Muscle layer of colon (tissue), 2 donors: ENCODE data around the gene COX8A.
A peak's percentile ranks its signal among the peaks of the same experiment; 100 is the strongest.
"Not testable (repeated sequence)": the region's sequence is repeated elsewhere in the genome, so short reads cannot be mapped to it uniquely, and the experiment has no call there.

Experiments
- H3K27ac ChIP-seq: one replicate; pipeline ENCODE4 v1.7.0; 2013; ENCODE audit warnings: low read depth, mild to moderate bottlenecking, low read length, moderate library complexity
- H3K27me3 ChIP-seq, 2 donors: one replicate each; pipeline ENCODE4 v1.7.0; 2013; ENCODE audit warnings: low read length in 2 of 2, mild to moderate bottlenecking in 2 of 2; ENCODE audit not compliant: insufficient read depth in 2 of 2, control insufficient read depth in 1 of 2
- H3K36me3 ChIP-seq: one replicate; pipeline ENCODE4 v1.7.0; 2013; ENCODE audit warnings: mild to moderate bottlenecking, low read length; ENCODE audit not compliant: insufficient read depth
- H3K4me1 ChIP-seq: one replicate; pipeline ENCODE4 v1.7.0; 2013; ENCODE audit warnings: mild to moderate bottlenecking, low read length; ENCODE audit not compliant: insufficient read depth
- H3K4me3 ChIP-seq, 2 donors: one replicate each; pipeline ENCODE4 v1.7.0; 2013; ENCODE audit warnings: low read length in 2 of 2, low read depth in 1 of 2, mild to moderate bottlenecking in 1 of 2, moderate library complexity in 1 of 2
- H3K9ac ChIP-seq: one replicate; pipeline ENCODE4 v1.7.0; 2013; ENCODE audit warnings: low read length
- H3K9me3 ChIP-seq: one replicate; pipeline ENCODE4 v1.7.0; 2013; ENCODE audit warnings: mild to moderate bottlenecking, low read length
- donor health status: abdominal sarcoma.
- donor health status: Adenocarcinoma of cecum.

The COX8A gene

GRCh38 chr11:63973912-63974258 lies 535 bp upstream of the COX8A start:
- not testable (repeated sequence) for H3K9me3 ChIP-seq, H3K4me3 ChIP-seq, H3K27me3 ChIP-seq, H3K9ac ChIP-seq, H3K27ac ChIP-seq
- H3K4me1 ChIP-seq: peaks cover 23% of the 10 kb centered on the region
- peaks cover 13% of the 10 kb centered on the region for H3K36me3 ChIP-seq

GRCh38 chr11:63978551-63979239 lies 4.3 kb downstream of the COX8A start:
- peaks cover 24% of the 10 kb centered on the region for H3K4me1 ChIP-seq
- H3K4me3 ChIP-seq: no peak overlapping the region
- H3K9me3 ChIP-seq: no peaks in the 10 kb centered on the region
- peaks cover 15% of the 10 kb centered on the region for H3K36me3 ChIP-seq
- no peak overlapping the region for H3K27ac ChIP-seq
- H3K9ac ChIP-seq: no peak overlapping the region
- H3K27me3 ChIP-seq: no peaks in the 10 kb centered on the region

- Histone ChIP-seq H3K27ac (no peak overlapping the region), H3K36me3 (peaks cover 15% of the 10 kb centered on the region), H3K9ac (no peak overlapping the region), H3K4me3 (no peak overlapping the region), H3K9me3 (no peaks in the 10 kb centered on the region), H3K27me3 (no peaks in the 10 kb centered on the region), H3K4me1 (peaks cover 24% of the 10 kb centered on the region)
Measured at GRCh38 chr11:63979426-63979825, 5.0 kb downstream of the COX8A start.

- H3K27me3 ChIP-seq: no peaks in the 10 kb centered on the region
Measured at GRCh38 chr11:63985812-63986155, 11.4 kb downstream of the COX8A start.

GRCh38 chr11:63986156-63986931 lies 11.9 kb downstream of the COX8A start, which contains the start of gene OTUB1:
TSS of gene OTUB1 (plus strand) at chr11:63986438. CDS start at chr11:63986457, 19 bp downstream.
- Histone ChIP-seq H3K9me3 (no peaks in the 10 kb centered on the region), H3K4me3 (peak within 1 kb of the TSS; percentile 95 to 99), H3K36me3 (peaks cover 13% of the 10 kb centered on the region), H3K9ac (peak within 1 kb of the TSS; percentile 65), H3K27ac (peak within 1 kb of the TSS; percentile 62), H3K27me3 (no peaks in the 10 kb centered on the region), H3K4me1 (peaks cover 16% of the 10 kb centered on the region)

More at GRCh38 chr11:63985812-63986155, 11.4 kb downstream of the COX8A start:
- no peaks in the 10 kb centered on the region for H3K9me3 ChIP-seq
- H3K36me3 ChIP-seq: peaks cover 8% of the 10 kb centered on the region
- peaks cover 16% of the 10 kb centered on the region for H3K4me1 ChIP-seq
- H3K27ac ChIP-seq: peak overlapping the region; percentile 62
- peak overlapping the region; percentile 65 for H3K9ac ChIP-seq
- peak overlapping the region; percentile 95 to 99 for H3K4me3 ChIP-seq

- Histone ChIP-seq H3K27me3 (no peaks in the 10 kb centered on the region), H3K4me3 (peak overlapping the region; percentile 95 to 99), H3K9me3 (no peaks in the 10 kb centered on the region), H3K36me3 (peaks cover 19% of the 10 kb centered on the region), H3K9ac (peak overlapping the region; percentile 65), H3K27ac (peak overlapping the region; percentile 62), H3K4me1 (peaks cover 16% of the 10 kb centered on the region)
Measured at GRCh38 chr11:63986932-63987513, 12.6 kb downstream of the COX8A start.

- H3K36me3 ChIP-seq: peaks cover 31% of the 10 kb centered on the region
- H3K9me3 ChIP-seq: no peaks in the 10 kb centered on the region
- no peaks in the 10 kb centered on the region for H3K27me3 ChIP-seq
- H3K9ac ChIP-seq: no peak overlapping the region
- H3K4me1 ChIP-seq: peaks cover 10% of the 10 kb centered on the region
- H3K4me3 ChIP-seq: no peak overlapping the region
- H3K27ac ChIP-seq: no peak overlapping the region
Measured at GRCh38 chr11:63991558-63991957, 17.1 kb downstream of the COX8A start.

- Histone ChIP-seq H3K4me3 (no peak overlapping the region), H3K4me1 (no peaks in the 10 kb centered on the region), H3K9ac (no peak overlapping the region), H3K9me3 (no peaks in the 10 kb centered on the region), H3K27me3 (no peaks in the 10 kb centered on the region), H3K27ac (no peak overlapping the region), H3K36me3 (peaks cover 45% of the 10 kb centered on the region)
Measured at GRCh38 chr11:63993100-63993499, 18.7 kb downstream of the COX8A start.

GRCh38 chr11:63993993-63994392 lies 19.6 kb downstream of the COX8A start:
- no peaks in the 10 kb centered on the region for H3K4me1 ChIP-seq
- H3K4me3 ChIP-seq: no peak overlapping the region
- H3K27me3 ChIP-seq: no peaks in the 10 kb centered on the region
- no peak overlapping the region for H3K9ac ChIP-seq
- H3K27ac ChIP-seq: no peak overlapping the region
- H3K36me3 ChIP-seq: peaks cover 40% of the 10 kb centered on the region
- no peaks in the 10 kb centered on the region for H3K9me3 ChIP-seq

- Histone ChIP-seq H3K9me3 (no peaks in the 10 kb centered on the region), H3K9ac (no peak overlapping the region), H3K4me1 (peaks cover 7% of the 10 kb centered on the region), H3K36me3 (peaks cover 30% of the 10 kb centered on the region), H3K27me3 (peaks cover 0 to 8% of the 10 kb centered on the region in 2 donors), H3K27ac (no peak overlapping the region), H3K4me3 (no peak overlapping the region)
Measured at GRCh38 chr11:63996512-63996911, 22.1 kb downstream of the COX8A start.

GRCh38 chr11:63997104-63997700 lies 22.8 kb downstream of the COX8A start:
- H3K27ac ChIP-seq: no peak overlapping the region
- no peaks in the 10 kb centered on the region for H3K9me3 ChIP-seq
- H3K27me3 ChIP-seq: peaks cover 0 to 8% of the 10 kb centered on the region in 2 donors
- H3K36me3 ChIP-seq: peaks cover 26% of the 10 kb centered on the region
- no peak overlapping the region for H3K4me3 ChIP-seq
- peaks cover 7% of the 10 kb centered on the region for H3K4me1 ChIP-seq
- no peak overlapping the region for H3K9ac ChIP-seq
